Left renal cortex interstitium (tissue), 4 donors: Measurements from ENCODE around the gene ZNF211. TPM values are rescaled to one million over a fixed set of nuclear protein-coding genes. Genes with fewer than 3 reads are reported as not detected.

ENCODE experiments used
- DNase-seq, 4 donors: peaks; one replicate each; pipeline ENCODE4 v3.0.0-alpha.2; 2013; ENCODE audit warnings: low read depth in 4 of 4, low spot score in 2 of 4, missing footprints in 1 of 4
- polyA plus RNA-seq, 4 donors: library from polyadenylated mRNA; unstranded; fragments of 120-200 nt; gene quantifications; one replicate each; pipeline ENCODE4 v1.2.1, GENCODE V29; 2013; ENCODE audit not compliant: insufficient read length in 4 of 4

Gene ZNF211
- polyA plus RNA-seq, 4 donors, result 24.5 to 49.8 (median 40.5) TPM

DNA sequence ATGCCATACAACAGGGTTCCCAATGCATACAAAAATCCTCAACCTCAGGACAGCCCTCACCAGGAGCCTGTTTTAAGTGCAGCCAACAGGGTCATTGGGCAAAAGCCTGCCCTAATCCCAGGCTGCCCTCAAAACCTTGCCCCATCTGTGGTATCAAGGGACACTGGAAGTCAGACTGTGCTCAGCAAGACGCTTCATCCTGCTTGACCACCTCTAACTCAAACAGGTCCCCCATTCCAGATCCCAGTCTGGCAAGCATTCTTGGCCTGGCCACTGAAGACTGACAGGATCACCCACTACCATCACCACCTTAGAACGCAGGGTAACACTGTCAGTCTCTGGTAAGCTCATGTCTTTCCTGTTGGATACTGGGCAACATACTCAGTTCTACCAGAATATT is 20.7 kb downstream of the ZNF211 start:
- no peak for DNase-seq

DNA sequence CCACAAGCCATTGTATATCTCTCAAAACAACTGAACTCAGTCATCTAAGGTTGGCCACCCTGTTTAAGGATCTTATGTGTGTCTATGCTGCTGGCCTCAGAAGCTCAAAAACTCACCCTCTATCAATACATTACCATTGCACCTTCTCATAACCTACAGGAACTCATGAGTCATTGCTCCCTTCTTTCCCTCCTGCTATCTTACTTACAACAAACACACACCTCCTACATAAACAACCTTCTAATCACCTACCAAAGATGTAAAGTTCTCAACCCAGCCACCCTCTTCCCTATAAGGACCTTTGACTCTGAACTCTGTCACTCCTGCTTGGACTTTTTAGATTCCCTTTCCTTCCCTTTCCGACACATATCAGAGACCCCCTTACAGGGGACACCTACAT is 22.5 kb downstream of the ZNF211 start:
- no peak for DNase-seq

- DNase-seq, result no peak
These were observed 23.4 kb downstream of the ZNF211 start for GRCh38 chr19:57656346-57656745.

DNA sequence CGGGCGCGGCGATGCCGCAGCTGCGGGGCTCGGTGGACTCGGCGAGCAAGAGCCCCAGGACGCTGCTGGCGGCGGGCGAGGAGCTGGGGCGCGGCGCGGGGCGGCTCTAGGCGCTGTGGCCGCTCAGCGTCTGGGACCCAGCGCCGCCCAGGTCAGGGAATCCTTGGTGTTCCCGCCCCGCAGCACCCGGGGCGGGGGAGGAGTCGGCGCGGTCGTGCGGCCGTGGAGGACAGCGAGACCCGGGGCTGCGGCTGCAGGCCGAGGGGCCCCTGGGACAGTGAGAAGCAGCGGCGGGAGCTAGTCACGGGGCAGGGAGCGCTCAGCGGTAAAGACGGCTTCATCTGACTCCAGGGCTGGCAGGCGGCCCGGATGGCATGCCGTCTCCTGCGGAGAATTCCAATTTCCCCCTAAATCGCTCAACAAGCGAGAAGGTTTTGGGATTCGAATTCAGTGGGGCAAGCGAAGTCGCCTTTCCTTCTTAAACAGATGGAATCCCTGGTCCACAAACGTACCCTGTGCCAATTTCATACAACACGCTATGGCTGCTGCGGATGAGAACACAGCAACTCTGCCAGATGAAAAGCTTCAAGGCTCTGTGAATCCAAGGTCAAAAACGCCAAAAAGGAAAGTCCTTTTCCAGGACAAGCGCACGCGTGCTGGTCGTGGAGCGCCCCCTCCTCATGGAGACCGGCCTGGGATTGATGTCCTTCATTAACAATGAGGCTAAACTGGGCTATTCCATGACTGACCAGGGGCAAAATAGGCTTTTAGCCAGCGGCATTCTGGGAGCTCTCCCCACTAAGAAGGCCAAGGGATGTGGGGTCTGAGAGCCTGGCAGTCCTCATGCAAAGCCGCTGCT is 31.5 kb downstream of the ZNF211 start:
- peak in 3 of 4 donors; percentile 46 to 57 (median 53) for DNase-seq

DNA sequence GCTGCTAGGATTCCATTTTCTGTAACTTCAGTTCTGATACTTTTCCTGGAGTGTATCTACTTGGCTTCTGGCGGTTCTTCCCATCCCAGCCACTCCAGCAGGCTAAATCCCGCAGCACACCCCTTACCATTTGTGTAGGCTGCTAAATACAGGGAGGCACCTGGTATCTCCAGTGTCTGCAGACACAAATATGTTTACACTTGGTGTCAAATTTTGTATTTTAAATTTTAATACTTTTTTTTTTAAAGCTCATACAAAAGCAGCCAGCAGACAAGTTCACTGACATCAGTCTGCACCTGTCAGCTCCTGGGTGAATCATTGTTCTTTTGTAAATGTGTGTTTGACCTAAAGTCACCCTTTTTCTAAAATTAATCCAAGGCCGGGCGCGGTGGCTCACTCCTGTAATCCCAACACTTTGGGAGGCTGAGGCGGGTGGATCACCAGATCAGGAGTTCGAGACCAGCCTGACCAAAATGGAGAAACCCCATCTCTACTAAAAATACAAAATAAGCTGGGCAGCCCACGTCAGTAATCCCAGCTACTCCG is 32.4 kb downstream of the ZNF211 start:
- no peak for DNase-seq

GRCh38 chr19:57667228-57667627 is 34.3 kb downstream of the ZNF211 start:
- DNase-seq, result no peak

- DNase-seq, result no peak
These were observed 35.7 kb downstream of the ZNF211 start, which contains the start of gene ZSCAN4 for GRCh38 chr19:57668635-57669034. TSS of gene ZSCAN4 (plus strand) at chr19:57668935. CDS start at chr19:57676146, 7,211 bp downstream.

GRCh38 chr19:57671124-57671895 is 38.3 kb downstream of the ZNF211 start:
- no peak for DNase-seq

DNA sequence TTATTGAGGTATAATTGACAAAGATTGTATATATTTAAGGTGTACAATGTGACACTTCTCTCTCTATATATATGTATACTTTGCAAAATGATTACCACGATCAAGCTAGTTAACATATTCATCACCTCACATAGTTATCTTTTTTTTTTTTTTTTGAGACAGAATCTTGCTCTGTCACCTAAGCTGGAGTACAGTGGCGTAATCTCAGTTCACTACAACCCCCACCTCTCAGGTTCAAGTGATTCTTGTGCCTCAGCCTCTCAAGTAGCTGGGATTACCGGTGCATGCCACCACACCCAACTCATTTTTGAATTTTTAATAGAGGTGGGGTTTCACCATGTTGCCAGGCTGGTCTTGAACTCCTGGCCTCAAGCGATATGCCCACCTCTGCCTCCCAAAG is 39.5 kb downstream of the ZNF211 start:
- DNase-seq, result no peak

GRCh38 chr19:57675881-57676280 is 42.9 kb downstream of the ZNF211 start:
- no peak for DNase-seq

DNA sequence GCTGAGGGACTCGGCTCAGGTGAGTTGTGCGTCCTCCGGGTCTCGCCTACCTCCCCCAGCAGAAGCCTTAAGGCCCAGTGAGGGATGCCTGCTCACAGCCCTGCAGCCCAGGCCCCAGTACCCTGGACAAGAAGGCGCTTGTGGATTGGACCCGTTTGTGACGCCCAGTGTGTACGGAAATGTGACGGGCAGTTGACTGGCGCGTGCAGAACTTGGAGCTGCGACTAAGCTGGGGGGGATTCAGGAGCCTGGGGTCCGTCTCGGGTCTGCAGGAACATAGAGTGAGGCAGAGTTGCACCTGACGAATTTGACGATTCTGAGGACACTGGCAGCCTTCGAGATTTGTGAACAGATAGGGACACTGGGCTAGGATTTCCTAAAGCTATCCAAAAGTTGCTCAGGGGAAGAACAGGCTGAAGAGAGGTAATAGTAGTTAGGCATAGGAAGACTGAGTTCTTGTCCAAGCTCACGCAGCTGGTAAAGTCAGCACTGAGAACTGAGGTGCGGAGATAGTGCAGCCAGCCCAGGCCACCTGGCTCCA is 49.3 kb downstream of the ZNF211 start:
- no peak for DNase-seq

- no peak for DNase-seq
These were observed 53.8 kb downstream of the ZNF211 start for GRCh38 chr19:57686727-57687126.

DNA sequence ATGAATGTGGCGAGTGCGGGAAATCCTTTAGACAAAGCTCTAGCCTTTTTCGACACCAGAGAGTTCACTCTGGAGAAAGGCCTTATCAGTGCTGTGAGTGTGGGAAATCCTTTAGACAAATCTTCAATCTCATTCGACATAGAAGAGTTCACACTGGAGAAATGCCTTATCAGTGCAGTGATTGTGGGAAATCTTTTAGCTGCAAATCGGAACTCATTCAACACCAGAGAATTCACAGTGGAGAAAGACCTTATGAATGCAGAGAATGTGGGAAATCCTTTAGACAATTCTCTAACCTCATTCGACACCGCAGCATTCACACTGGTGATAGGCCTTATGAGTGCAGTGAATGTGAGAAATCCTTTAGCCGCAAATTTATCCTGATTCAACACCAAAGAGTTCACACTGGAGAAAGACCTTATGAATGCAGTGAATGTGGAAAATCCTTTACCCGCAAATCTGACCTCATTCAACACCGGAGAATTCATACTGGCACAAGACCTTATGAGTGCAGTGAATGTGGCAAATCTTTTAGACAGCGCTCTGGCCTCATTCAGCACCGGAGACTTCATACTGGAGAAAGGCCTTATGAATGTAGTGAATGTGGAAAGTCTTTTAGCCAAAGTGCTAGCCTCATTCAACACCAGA is 54.5 kb downstream of the ZNF211 start:
- no peak for DNase-seq

DNA sequence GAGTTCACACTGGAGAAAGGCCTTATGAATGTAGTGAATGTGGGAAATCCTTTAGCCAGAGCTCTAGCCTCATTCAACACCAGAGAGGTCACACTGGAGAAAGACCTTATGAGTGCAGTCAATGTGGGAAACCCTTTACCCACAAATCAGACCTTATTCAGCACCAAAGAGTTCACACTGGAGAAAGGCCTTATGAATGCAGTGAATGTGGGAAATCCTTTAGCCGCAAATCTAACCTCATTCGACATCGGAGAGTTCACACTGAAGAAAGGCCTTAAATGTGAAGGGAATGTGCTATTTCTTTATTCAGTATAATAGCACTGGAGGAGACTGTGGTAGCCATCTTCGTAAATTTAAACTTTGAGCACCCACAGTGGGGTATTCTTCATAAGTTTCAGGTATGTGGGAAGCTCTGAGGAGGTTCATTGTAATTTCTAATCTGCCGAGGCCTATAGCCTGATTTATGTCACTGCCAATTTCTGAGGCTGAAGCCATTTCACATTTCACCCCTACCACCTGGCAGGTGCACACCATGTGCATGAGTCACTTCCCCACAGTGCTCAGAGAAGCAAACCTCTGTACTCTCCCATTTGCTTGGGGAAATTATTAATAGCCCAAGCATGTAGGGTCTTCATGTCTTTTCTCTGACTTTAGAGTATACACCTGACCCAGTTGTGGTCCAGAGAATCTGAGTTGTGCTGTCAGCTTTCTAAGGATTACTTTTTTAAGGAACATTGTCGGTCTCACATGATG is 55.2 kb downstream of the ZNF211 start:
- DNase-seq, result no peak

DNA sequence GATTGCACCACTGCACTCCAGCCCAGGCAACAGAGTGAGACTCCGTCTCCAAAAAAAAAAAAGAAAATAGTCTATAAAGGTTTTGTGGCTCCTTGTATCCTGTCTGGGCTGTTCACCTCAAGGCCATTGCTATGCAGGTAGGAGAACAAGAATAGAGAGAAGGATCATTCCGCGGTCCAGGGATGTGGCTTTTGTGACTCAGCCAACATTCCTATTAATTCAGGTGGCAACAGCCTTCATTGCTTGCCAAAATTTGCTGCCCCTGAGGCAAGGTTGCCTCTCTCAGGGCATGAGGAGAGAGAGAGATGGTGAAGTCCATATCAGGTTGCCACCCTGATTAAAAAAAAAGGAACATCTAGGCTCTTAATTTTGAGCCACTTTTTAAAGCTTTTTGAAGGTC is 56.8 kb downstream of the ZNF211 start:
- no peak for DNase-seq

Other genes starting within 250 kb of the ZNF211 start
- gene ZNF548, start 243.3 kb upstream of the ZNF211 start, polyA plus RNA-seq, result 10 to 100 TPM; 17.7 to 41.3 (median 22.9) TPM
- gene ZNF17, start 222.0 kb upstream of the ZNF211 start, polyA plus RNA-seq, result 10 to 100 TPM in 3 of 4 donors, 1 to 10 TPM in 1; 8.9 to 16.1 (median 12.8) TPM
- gene ZNF749, start 197.8 kb upstream of the ZNF211 start, polyA plus RNA-seq, result 10 to 100 TPM; 10.0 to 17.1 (median 16.1) TPM
- 1 to 10 TPM; 1.9 to 7.7 (median 3.7) TPM for gene VN1R1, start 176.0 kb upstream of the ZNF211 start, polyA plus RNA-seq
- gene ZNF772, start 155.6 kb upstream of the ZNF211 start, polyA plus RNA-seq, result 10 to 100 TPM; 18.8 to 24.2 (median 20.3) TPM
- gene ZNF419, start 145.4 kb upstream of the ZNF211 start, polyA plus RNA-seq, result 10 to 100 TPM; 13.0 to 29.3 (median 24.2) TPM
- gene ZNF773, start 133.2 kb upstream of the ZNF211 start, polyA plus RNA-seq, result 10 to 100 TPM; 11.2 to 16.9 (median 12.3) TPM
- gene ZNF549, start 105.8 kb upstream of the ZNF211 start, polyA plus RNA-seq, result 10 to 100 TPM; 11.7 to 19.5 (median 14.2) TPM
- gene ZNF550, start 73.3 kb upstream of the ZNF211 start, polyA plus RNA-seq, result 10 to 100 TPM; 18.0 to 26.0 (median 23.0) TPM
- 1 to 10 TPM; 7.9 to 9.4 (median 8.0) TPM for gene ZNF416, start 54.3 kb upstream of the ZNF211 start, polyA plus RNA-seq
- 10 to 100 TPM; 17.4 to 18.6 (median 18.2) TPM for gene ZIK1, start 49.0 kb upstream of the ZNF211 start, polyA plus RNA-seq
- 1 to 10 TPM; 4.3 to 6.8 (median 5.5) TPM for gene ZNF530, start 33.3 kb upstream of the ZNF211 start, polyA plus RNA-seq
- 10 to 100 TPM; 25.9 to 29.9 (median 27.3) TPM for gene ZNF134, start 18.9 kb upstream of the ZNF211 start, polyA plus RNA-seq
- gene ZSCAN4, start 35.8 kb downstream of the ZNF211 start, polyA plus RNA-seq, result under 1 TPM in 3 of 4 donors, not detected in 1; 0.09 to 0.16 (median 0.11) TPM
- gene ZNF551, start 48.8 kb downstream of the ZNF211 start, polyA plus RNA-seq, result 10 to 100 TPM; 11.6 to 20.3 (median 14.3) TPM
- 10 to 100 TPM; 23.6 to 39.8 (median 30.6) TPM for gene ZNF154, start 76.0 kb downstream of the ZNF211 start, polyA plus RNA-seq
- 10 to 100 TPM; 16.0 to 23.7 (median 19.4) TPM for gene ZNF671, start 94.5 kb downstream of the ZNF211 start, polyA plus RNA-seq
- gene ZNF776, start 113.6 kb downstream of the ZNF211 start, polyA plus RNA-seq, result 10 to 100 TPM; 32.6 to 44.3 (median 41.2) TPM
- 10 to 100 TPM; 15.8 to 35.0 (median 24.2) TPM for gene ZNF586, start 136.5 kb downstream of the ZNF211 start, polyA plus RNA-seq
- gene ZNF552, start 181.7 kb downstream of the ZNF211 start, polyA plus RNA-seq, result 10 to 100 TPM; 13.8 to 28.8 (median 21.4) TPM
- 10 to 100 TPM; 11.4 to 20.5 (median 14.5) TPM for gene ZNF587B, start 197.1 kb downstream of the ZNF211 start, polyA plus RNA-seq
- gene ZNF587, start 216.7 kb downstream of the ZNF211 start, polyA plus RNA-seq, result 10 to 100 TPM; 16.6 to 47.1 (median 30.6) TPM